SK-N-SH (cell line): ENCODE measurements around the gene HK3. TPM values are rescaled to one million over a fixed set of nuclear protein-coding genes. Genes with fewer than 3 reads are reported as not detected.

Source experiments
- CTCF ChIA-PET: fragments of 300-600, 350-600 bp; formaldehyde crosslinking; extraction: SDS; loops from one replicate; lab custom pipeline; 2021; lab: Yijun Ruan, JAX
- POLR2A ChIA-PET: fragments of 350-600 bp; sonication (Branson Sonifier 250); formaldehyde crosslinking; extraction: SDS; loops from one replicate; lab custom pipeline; 2020; ENCODE audit warnings: antibody characterized with exemption, inconsistent platforms; lab: Yijun Ruan, JAX
- DNase-seq: peaks from one replicate; pipeline ENCODE4 v3.0.0; 2012
- H2AFZ ChIP-seq: fragments of 200-600 bp; sonication (generic); 2 replicates; pipeline ENCODE4 v1.8.1; 2016; ENCODE audit warnings: antibody characterized with exemption, mild to moderate bottlenecking, low read depth
- H3F3A ChIP-seq: fragments of 200-600 bp; sonication (generic); replicated peaks from 2 replicates; pipeline ENCODE3; 2016; ENCODE audit warnings: antibody characterized with exemption, mild to moderate bottlenecking; ENCODE audit not compliant: insufficient read depth
- H3K27ac ChIP-seq, 2 experiments: fragments of 200-500 bp in 1 of 2; fragments of 200-600 bp in 1 of 2; sonication (Bioruptor generic) in 1 of 2; sonication (generic), shearing (Covaris generic) in 1 of 2; 2 replicates each; pipeline versions ENCODE4 v1.5.1 to v1.6.1; 2014 to 2016; ENCODE audit warnings: low read depth in 2 of 2, inconsistent platforms in 1 of 2, low read length in 1 of 2, mild to moderate bottlenecking in 1 of 2, mixed read lengths in 1 of 2
- H3K27me3 ChIP-seq: fragments of 200-600 bp; sonication (generic), shearing (Covaris generic); 2 replicates; pipeline ENCODE4 v1.6.1; 2016; ENCODE audit warnings: mixed run types; ENCODE audit not compliant: insufficient read depth
- H3K36me3 ChIP-seq, 2 experiments: fragments of 200-500 bp in 1 of 2; fragments of 200-600 bp in 1 of 2; sonication (Bioruptor generic) in 1 of 2; sonication (generic) in 1 of 2; replicated peaks in 1 of 2; 2 replicates each; pipeline versions ENCODE3 to v1.5.1; 2014 to 2016; ENCODE audit warnings: low read length in 1 of 2, mild to moderate bottlenecking in 1 of 2; ENCODE audit not compliant: insufficient read depth in 2 of 2, control insufficient read depth in 1 of 2
- H3K4me1 ChIP-seq, 2 experiments: fragments of 200-500 bp in 1 of 2; fragments of 200-600 bp in 1 of 2; sonication (Bioruptor generic) in 1 of 2; sonication (generic), shearing (Covaris generic) in 1 of 2; 2 replicates each; pipeline versions ENCODE4 v1.5.1 to v1.6.1; 2014 to 2016; ENCODE audit warnings: low read depth in 1 of 2, low read length in 1 of 2, mixed run types in 1 of 2; ENCODE audit not compliant: insufficient read depth in 2 of 2, control insufficient read depth in 1 of 2
- H3K4me2 ChIP-seq: fragments of 200-600 bp; sonication (generic), shearing (Covaris generic); 2 replicates; pipeline ENCODE4 v1.6.1; 2017; ENCODE audit warnings: mixed run types
- H3K4me3 ChIP-seq, 2 experiments: fragments of 200-500 bp in 1 of 2; fragments of 200-600 bp in 1 of 2; sonication (Bioruptor generic) in 1 of 2; sonication (generic), shearing (Covaris generic) in 1 of 2; 2 replicates each; pipeline versions ENCODE4 v1.5.1 to v1.8.1; 2014 to 2016; ENCODE audit warnings: low read depth in 2 of 2, inconsistent platforms in 1 of 2, low read length in 1 of 2, mild to moderate bottlenecking in 1 of 2, mixed read lengths in 1 of 2, moderate library complexity in 1 of 2
- H3K79me2 ChIP-seq: fragments of 200-600 bp; sonication (generic); 2 replicates; pipeline ENCODE4 v1.8.1; 2017; ENCODE audit warnings: mild to moderate bottlenecking; ENCODE audit not compliant: insufficient read depth
- H3K9ac ChIP-seq: fragments of 200-600 bp; sonication (generic); 2 replicates; pipeline ENCODE4 v1.6.1; 2017; ENCODE audit warnings: mixed run types
- H3K9me2 ChIP-seq: fragments of 200-600 bp; sonication (generic); 2 replicates; pipeline ENCODE4 v1.6.1; 2017; ENCODE audit warnings: mixed run types
- H3K9me3 ChIP-seq: fragments of 200-600 bp; sonication (generic); 2 replicates; pipeline ENCODE4 v1.6.1; 2017; ENCODE audit warnings: mixed run types, mild to moderate bottlenecking, moderate library complexity
- H4K20me1 ChIP-seq: fragments of 200-600 bp; sonication (generic); 2 replicates; pipeline ENCODE4 v1.6.1; 2017; ENCODE audit warnings: mild to moderate bottlenecking, mixed run types; ENCODE audit not compliant: insufficient read depth
- CHD2 ChIP-seq: fragments of 150-350 bp; IDR thresholded peaks from 2 replicates; pipeline ENCODE4 v1.6.1; 2018; ENCODE audit warnings: low read length; ENCODE audit not compliant: partially characterized antibody
- CTCF ChIP-seq: fragments of 200-600 bp; sonication (generic); IDR thresholded peaks from 2 replicates; pipeline ENCODE4 v1.6.1; 2017; ENCODE audit warnings: antibody characterized with exemption, mild to moderate bottlenecking, moderate library complexity
- MEF2A ChIP-seq: IDR thresholded peaks from 2 replicates; pipeline ENCODE4 v1.4.0; 2012; ENCODE audit warnings: low read depth, borderline replicate concordance
- POLR2AphosphoS5 ChIP-seq: IDR thresholded peaks from 2 replicates; pipeline ENCODE4 v1.6.1; 2012; ENCODE audit warnings: low read depth, low read length
- RCOR1 ChIP-seq: fragments of 150-350 bp; IDR thresholded peaks from 2 replicates; pipeline ENCODE4 v1.6.1; 2017; ENCODE audit warnings: antibody characterized with exemption, low read length
- RFX5 ChIP-seq: IDR thresholded peaks from 2 replicates; pipeline ENCODE4 v1.6.1; 2012; ENCODE audit warnings: mild to moderate bottlenecking, improper control_type of control experiment, low read length
- RXRA ChIP-seq: IDR thresholded peaks from 2 replicates; pipeline ENCODE4 v1.4.0; 2012; ENCODE audit warnings: low read depth, mild to moderate bottlenecking, borderline replicate concordance
- SIN3A ChIP-seq: IDR thresholded peaks from 2 replicates; pipeline ENCODE4 v1.6.1; 2012; ENCODE audit warnings: low read depth, mild to moderate bottlenecking, low read length, moderate library complexity, borderline replicate concordance
- USF2 ChIP-seq: fragments of 150-350 bp; IDR thresholded peaks from 2 replicates; pipeline ENCODE4 v1.6.1; 2017; ENCODE audit warnings: antibody characterized with exemption, low read length, low read depth, borderline replicate concordance
- YY1 ChIP-seq: IDR thresholded peaks from 2 replicates; pipeline ENCODE4 v1.4.0; 2012; ENCODE audit warnings: low read depth, mild to moderate bottlenecking
- WGBS: methylation state at CpG from one replicate; pipeline ENCODE4 v1.1.6; 2017; ENCODE audit warnings: low lambda C conversion rate; 5-methylcytosine and 5-hydroxymethylcytosine counted together
- polyA plus RNA-seq, 3 experiments: library from polyadenylated mRNA; depleted of rRNA; stranded (reverse); fragments of >200 nt; gene quantifications; 2 replicates each; pipeline ENCODE4 v1.2.3, GENCODE V29; 2012
- TF ChIP-seq, protein P1 (sequence below): IDR thresholded peaks from 2 replicates; pipeline ENCODE4 v1.6.1; 2012; ENCODE audit warnings: mild to moderate bottlenecking, low read depth, low read length, moderate library complexity
- TF ChIP-seq, protein P2 (sequence below): IDR thresholded peaks from 2 replicates; pipeline ENCODE4 v1.4.0; 2012; ENCODE audit warnings: low read depth

HK3 gene, protein sequence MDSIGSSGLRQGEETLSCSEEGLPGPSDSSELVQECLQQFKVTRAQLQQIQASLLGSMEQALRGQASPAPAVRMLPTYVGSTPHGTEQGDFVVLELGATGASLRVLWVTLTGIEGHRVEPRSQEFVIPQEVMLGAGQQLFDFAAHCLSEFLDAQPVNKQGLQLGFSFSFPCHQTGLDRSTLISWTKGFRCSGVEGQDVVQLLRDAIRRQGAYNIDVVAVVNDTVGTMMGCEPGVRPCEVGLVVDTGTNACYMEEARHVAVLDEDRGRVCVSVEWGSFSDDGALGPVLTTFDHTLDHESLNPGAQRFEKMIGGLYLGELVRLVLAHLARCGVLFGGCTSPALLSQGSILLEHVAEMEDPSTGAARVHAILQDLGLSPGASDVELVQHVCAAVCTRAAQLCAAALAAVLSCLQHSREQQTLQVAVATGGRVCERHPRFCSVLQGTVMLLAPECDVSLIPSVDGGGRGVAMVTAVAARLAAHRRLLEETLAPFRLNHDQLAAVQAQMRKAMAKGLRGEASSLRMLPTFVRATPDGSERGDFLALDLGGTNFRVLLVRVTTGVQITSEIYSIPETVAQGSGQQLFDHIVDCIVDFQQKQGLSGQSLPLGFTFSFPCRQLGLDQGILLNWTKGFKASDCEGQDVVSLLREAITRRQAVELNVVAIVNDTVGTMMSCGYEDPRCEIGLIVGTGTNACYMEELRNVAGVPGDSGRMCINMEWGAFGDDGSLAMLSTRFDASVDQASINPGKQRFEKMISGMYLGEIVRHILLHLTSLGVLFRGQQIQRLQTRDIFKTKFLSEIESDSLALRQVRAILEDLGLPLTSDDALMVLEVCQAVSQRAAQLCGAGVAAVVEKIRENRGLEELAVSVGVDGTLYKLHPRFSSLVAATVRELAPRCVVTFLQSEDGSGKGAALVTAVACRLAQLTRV
- polyA plus RNA-seq (2012; rRNA removed) = 0.02 TPM in 2 replicates
- polyA plus RNA-seq (2012; cell fraction: cytosol; rRNA removed) = 0.01 TPM in 1 of 2 replicates, not detected in the other
- polyA plus RNA-seq (2012; cell fraction: nucleus; rRNA removed) = 0.19 and 0.20 TPM in 2 replicates

DNA sequence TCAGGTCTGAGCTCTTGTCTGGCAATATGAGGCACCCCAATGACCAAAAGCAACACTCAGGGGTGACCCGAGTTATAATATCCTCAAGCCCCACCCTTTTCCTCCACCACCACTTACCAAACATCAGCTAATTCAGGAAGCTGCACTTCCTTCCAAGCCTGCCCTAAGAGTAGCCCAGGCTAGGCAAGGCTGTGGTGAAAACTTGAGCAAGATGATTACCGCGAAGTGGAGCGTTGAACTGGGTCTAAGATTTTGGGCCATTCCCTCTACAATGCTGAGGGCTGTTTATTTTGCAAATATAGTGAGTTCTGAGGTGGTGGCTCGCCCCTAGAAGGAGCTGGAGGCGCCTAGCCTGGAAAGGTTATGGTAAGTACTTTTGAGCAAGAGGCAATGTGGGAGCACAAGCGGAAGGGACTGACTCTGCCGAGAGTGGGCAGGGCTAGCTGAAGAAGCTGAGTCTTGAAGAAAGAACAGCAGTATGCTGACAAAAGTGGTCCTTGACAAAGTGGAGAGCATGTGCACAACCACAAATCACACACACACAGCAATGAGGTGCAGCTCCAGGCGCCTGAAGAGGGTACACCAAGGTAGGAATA lies at the start of gene HK3:
Gene HK3, minus strand, starts transcription at position 51 of the 596 bp plus-strand sequence. CDS start 3,187 bp downstream, outside the sequence.
- Histone ChIP-seq H3K27me3 (no peaks in the 10 kb centered on the region), H3K4me2 (no peak within 1 kb of the TSS)

DNA sequence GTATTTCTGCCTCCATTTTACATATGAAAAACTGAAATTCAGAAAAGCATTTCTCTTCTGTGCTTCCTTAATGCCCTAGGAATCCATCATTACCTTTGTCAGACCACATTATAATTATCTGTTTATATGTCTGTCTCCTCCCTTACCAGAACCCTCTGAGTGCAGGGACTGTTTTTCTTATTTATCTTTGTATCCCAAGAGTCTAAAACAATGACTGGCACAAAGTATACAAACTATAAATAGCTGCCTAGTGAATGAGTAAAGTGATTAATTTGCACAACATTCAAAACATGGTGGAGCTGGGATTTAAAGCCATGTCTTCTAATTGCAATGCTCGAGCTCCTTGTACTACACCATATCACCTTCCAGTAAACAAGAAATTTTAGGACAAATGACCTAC lies 49.3 kb upstream of the HK3 start:
- Histone ChIP-seq H3K36me3 (peaks cover 56 to 62% of the 10 kb centered on the region in 2 experiments), H3K9me3 (no peaks in the 10 kb centered on the region), H3K9me2 (no peaks in the 10 kb centered on the region), H3K9ac (no peak overlapping the region), H3F3A (peaks cover 4% of the 10 kb centered on the region), H3K79me2 (peaks cover 4% of the 10 kb centered on the region), H3K4me2 (no peak overlapping the region), H3K27me3 (no peaks in the 10 kb centered on the region), H2AFZ (no peak overlapping the region), H3K27ac (no peak overlapping the region), H3K4me1 (no peaks in the 10 kb centered on the region), H3K4me3 (no peak overlapping the region), H4K20me1 (no peaks in the 10 kb centered on the region)
- WGBS = 100% methylated on average over 1 of the region's 1 CpG
- POLR2A ChIA-PET = interaction anchor here (0.5 kb wide), 1 partner anchor 91 kb away, joined by 4 read pairs; no protein-coding TSS in a partner anchor
- no peak for DNase-seq
- CTCF ChIA-PET = no interaction called here
- no peak for TF ChIP-seq SIN3A
- TF ChIP-seq YY1 = no peak
- TF ChIP-seq POLR2AphosphoS5 = no peak
- no peak for TF ChIP-seq USF2
- no peak for TF ChIP-seq CHD2
- TF ChIP-seq RFX5 = no peak
- TF ChIP-seq, protein P1, sequence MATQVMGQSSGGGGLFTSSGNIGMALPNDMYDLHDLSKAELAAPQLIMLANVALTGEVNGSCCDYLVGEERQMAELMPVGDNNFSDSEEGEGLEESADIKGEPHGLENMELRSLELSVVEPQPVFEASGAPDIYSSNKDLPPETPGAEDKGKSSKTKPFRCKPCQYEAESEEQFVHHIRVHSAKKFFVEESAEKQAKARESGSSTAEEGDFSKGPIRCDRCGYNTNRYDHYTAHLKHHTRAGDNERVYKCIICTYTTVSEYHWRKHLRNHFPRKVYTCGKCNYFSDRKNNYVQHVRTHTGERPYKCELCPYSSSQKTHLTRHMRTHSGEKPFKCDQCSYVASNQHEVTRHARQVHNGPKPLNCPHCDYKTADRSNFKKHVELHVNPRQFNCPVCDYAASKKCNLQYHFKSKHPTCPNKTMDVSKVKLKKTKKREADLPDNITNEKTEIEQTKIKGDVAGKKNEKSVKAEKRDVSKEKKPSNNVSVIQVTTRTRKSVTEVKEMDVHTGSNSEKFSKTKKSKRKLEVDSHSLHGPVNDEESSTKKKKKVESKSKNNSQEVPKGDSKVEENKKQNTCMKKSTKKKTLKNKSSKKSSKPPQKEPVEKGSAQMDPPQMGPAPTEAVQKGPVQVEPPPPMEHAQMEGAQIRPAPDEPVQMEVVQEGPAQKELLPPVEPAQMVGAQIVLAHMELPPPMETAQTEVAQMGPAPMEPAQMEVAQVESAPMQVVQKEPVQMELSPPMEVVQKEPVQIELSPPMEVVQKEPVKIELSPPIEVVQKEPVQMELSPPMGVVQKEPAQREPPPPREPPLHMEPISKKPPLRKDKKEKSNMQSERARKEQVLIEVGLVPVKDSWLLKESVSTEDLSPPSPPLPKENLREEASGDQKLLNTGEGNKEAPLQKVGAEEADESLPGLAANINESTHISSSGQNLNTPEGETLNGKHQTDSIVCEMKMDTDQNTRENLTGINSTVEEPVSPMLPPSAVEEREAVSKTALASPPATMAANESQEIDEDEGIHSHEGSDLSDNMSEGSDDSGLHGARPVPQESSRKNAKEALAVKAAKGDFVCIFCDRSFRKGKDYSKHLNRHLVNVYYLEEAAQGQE = no peak
- TF ChIP-seq MEF2A = no peak
- no peak for TF ChIP-seq RXRA
- TF ChIP-seq, protein P2, sequence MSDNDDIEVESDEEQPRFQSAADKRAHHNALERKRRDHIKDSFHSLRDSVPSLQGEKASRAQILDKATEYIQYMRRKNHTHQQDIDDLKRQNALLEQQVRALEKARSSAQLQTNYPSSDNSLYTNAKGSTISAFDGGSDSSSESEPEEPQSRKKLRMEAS = no peak

More for the DNA sequence above, at the start of gene HK3:
- peaks cover 14 to 32% of the 10 kb centered on the region in 2 experiments for H3K36me3 ChIP-seq
- no peaks in the 10 kb centered on the region for H3K79me2 ChIP-seq
- H3K9me2 ChIP-seq = no peaks in the 10 kb centered on the region
- 98% methylated on average over 8 of the region's 9 CpGs for whole genome bisulfite sequencing
- ChIA-PET CTCF (interaction anchor here (0.9 to 3.3 kb wide), 7 partner anchors 10 to 239 kb away, joined by 3 to 12 read pairs (median 3); no protein-coding TSS in a partner anchor), POLR2A (interaction anchor here (0.6 to 1.6 kb wide), 2 partner anchors 11 to 16 kb away, joined by 4 read pairs; no protein-coding TSS in a partner anchor)
- H3K9ac ChIP-seq = no peak within 1 kb of the TSS
- no peaks in the 10 kb centered on the region for H3F3A ChIP-seq
- no peak within 1 kb of the TSS for H3K4me3 ChIP-seq
- DNase-seq = no peak
- H2AFZ ChIP-seq = no peak within 1 kb of the TSS
- H3K9me3 ChIP-seq = no peaks in the 10 kb centered on the region
- H3K27ac ChIP-seq = peak within 1 kb of the TSS in 1 of 2 experiments; percentile 67; a peak in 2 of 4 replicates
- no peaks in the 10 kb centered on the region for H4K20me1 ChIP-seq
- TF ChIP-seq CTCF = no peak
- no peak for TF ChIP-seq RCOR1
- TF ChIP-seq, all 33 proteins: peak for 0
- peaks cover 0 to 10% of the 10 kb centered on the region in 2 experiments; a peak in 1 of 4 replicates for H3K4me1 ChIP-seq
